ENCODE data around the gene PHETA1. TPM values are rescaled to one million over a fixed set of nuclear protein-coding genes. Genes with fewer than 3 reads are reported as not detected.
"Not testable (repeated sequence)": the region's sequence is repeated elsewhere in the genome, so short reads cannot be mapped to it uniquely, and the experiment has no call there.

PHETA1 gene
- total RNA-seq, 1 donor from 2014 or later, result 28.6 TPM

DNA sequence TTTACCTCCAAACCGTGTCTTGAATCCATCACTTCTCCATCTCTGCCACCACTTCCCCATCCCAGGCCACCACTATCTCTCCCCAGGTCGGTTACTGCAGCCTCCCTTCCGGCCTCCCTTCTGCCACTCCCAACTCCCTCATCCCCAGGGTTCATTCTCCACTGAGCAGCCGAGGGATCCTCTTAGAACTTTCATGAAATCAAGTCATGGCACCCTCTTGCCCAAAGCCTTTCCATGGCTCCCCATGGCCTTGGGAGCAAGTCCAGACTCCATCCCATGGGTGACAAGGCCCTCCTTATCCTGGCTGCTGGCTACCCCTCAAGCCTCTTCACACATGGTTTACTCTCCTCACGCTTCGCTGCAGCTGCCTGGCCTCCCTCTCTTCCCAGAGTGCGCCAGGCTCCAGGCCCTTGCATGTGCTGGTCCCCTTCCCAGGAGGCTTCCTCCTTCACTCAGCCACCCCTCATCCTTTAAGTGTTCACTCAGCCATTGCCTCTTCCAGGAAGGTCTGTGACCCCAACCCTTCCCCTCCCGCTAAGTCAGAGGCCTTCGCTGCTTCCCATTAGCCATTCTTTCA, 18.9 kb upstream of the PHETA1 start:
- DNase-seq (no peak), ATAC-seq (no peak)
- intact Hi-C loops (cut with micrococcal nuclease), result no loop called here

DNA sequence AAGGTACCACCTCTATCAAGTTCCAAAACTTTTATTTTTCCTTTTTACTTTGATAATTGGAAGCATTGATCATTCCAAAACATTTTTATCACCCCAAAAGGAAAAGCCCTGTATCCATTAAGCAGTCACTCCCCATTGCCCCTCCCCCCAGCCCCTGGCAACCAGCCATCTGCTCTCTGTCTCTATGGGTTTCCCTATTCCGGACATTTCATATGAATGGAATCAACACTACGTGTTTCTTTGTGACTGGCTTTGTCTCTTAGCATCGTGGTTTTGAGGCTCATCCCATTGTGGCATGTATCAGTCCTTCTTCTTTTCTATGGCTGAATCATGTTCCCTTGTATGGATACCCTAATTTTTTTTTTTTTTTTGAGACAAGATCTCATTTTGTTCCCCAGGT, 18.0 kb upstream of the PHETA1 start:
- DNase-seq (peak; percentile 47), ATAC-seq (no peak)
- intact Hi-C loops (cut with micrococcal nuclease), result no loop called here

DNA sequence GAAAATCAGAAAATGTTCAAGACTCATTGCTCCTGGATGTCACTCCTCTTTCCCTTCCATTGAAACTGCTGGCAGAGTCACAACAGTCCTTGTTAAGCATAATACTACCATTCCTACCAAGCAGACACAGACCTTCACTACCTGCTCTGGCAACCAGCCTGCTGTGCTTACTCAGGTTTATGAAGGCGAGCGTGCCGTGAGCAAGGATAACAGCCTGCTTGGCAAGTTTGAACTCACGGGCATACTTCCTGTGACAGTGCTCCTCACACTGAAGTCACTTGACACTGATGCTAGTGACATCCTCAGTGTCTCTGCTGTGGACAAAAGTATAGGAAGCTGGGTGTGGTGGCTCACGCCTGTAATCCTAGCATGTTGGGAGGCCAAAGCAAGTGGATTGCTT, 15.7 kb upstream of the PHETA1 start:
- ATAC-seq (no peak), DNase-seq (no peak)
- intact Hi-C loops (cut with micrococcal nuclease), result no loop called here

DNA sequence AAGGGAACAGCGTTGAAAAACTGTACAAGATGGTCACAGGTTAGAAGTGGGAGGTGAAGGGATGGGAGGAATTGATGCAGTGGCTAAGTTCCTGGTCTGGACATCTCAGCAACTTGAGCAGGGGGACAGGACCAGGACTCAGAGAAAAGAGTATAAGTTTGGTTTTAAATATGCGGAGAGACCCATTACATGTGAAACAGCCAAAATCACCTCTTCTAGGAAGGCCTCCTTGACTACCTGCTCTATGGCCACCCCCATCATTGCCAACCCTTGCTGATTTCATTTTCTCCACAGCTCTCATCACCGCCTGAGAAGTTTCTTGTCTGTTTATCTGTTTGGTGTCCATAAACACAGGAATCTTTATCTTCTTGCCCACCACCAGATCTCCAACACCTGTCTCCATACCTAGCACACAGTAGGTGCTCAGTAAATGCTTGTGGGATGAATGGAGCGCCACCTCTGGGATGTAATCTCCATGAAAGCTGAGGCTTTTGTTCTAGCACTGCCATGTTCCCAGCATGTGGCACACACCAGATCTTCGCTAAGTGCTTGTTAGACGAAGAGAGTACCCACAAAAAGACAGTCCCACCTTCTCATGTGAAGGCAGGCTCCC, 11.2 kb upstream of the PHETA1 start:
- ATAC-seq (no peak), DNase-seq (no peak)
- intact Hi-C loops (cut with micrococcal nuclease), result no loop called here

DNA sequence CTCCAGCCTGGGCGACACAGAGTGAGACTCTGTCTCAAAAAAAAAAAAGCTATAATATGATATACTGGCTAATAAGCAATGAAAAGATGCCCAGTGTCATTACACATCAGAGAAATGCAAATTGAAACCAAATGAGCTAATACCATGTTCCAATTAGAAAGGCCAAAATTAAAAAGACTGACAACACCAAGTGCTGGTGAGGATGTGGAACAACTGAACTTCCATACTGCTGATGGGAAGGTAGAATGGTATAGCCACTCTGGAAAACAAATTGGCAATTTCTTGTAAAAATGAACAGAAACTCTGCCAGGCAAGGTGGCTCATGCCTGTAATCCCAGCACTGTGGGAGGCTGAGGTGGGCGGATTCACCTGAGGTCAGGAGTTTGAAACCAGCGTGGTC, 8.5 kb upstream of the PHETA1 start:
- ATAC-seq, result no peak
- DNase-seq, result no peak
- intact Hi-C loops (cut with micrococcal nuclease), result no loop called here

DNA sequence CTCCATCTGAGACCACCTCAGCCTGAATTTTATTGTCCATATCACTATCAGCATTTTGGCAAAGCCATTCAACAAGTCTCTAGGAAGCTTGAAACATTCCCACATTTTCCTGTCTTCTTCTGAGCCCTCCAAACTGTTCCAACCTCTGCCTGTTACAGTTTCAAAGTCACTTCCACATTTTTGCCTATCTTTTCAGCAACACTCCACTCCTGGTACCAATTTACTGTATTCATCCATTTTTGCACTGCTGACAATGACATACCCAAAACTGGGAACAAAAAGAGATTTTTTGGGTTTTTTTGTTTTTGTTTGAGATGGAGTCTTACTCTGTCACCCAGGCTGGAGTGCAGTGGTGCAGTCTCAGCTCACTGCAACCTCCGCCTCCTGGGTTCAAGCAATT, 4.3 kb upstream of the PHETA1 start:
- intact Hi-C loops (cut with micrococcal nuclease); ATAC-seq; DNase-seq: not testable (repeated sequence)

DNA sequence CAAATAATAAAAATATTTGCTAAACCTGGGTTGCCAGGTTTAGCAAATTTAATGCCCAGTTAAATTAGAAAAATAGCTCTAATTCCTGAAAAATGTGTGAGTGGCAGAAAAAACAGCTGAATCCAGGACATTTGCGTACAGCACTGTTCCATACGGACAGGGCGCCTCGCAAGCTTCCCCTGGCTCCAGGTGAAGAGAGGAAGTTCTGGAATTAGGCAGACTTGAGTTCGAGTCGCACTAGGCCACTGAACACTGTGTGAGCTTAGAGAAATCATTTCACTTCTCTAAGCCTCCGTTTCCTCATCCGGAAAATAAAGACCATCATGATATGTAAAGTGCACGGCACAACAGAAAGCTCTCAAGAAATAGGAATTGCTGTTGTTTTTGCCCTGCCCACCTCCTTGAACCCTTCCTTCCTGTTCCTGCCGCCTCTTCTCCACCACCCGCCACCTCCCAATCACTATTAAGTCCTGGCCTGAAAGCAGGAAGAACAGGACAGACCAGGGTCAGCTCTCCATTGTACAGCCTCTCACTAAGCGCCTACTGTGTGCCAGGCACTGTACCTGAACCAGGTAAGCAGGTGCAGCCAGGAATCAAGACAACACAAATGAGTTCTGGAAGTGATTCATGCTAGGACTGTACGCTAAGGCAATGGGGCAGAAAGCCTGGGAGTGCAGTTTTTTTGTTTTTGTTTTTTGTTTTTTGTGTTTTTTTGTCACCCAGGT, 763 bp upstream of the PHETA1 start:
- DNase-seq (no peak), ATAC-seq (no peak)
- intact Hi-C loops (cut with micrococcal nuclease), result no loop called here

DNA sequence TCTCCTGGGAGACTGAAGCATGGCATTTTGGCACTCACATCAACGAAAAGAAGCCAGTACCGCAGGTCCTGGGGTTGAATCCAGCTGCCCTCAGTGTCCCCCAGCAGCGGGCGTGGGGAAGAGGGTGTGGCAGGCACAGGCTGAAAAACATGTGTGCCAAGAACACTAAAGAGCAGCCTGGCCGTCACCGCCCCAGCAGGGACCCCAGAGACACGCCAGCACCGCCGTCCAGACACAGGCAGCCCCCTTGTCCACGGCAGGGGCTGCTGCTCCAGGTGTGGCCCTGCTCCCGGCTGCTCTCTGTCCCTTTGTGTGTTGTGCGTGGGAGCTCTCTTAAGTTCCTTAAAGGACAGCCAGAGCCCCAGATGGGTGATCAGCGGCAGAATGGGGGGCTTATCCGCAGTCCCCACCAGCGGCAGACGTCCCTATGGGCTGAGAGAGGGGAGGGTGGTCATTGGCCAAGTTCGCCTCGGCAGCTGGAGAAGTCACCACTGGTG, 556 bp downstream of the PHETA1 start:
- ATAC-seq (peak; percentile 42), DNase-seq (peak; percentile 57)
- intact Hi-C loops (cut with micrococcal nuclease), result no loop called here

DNA sequence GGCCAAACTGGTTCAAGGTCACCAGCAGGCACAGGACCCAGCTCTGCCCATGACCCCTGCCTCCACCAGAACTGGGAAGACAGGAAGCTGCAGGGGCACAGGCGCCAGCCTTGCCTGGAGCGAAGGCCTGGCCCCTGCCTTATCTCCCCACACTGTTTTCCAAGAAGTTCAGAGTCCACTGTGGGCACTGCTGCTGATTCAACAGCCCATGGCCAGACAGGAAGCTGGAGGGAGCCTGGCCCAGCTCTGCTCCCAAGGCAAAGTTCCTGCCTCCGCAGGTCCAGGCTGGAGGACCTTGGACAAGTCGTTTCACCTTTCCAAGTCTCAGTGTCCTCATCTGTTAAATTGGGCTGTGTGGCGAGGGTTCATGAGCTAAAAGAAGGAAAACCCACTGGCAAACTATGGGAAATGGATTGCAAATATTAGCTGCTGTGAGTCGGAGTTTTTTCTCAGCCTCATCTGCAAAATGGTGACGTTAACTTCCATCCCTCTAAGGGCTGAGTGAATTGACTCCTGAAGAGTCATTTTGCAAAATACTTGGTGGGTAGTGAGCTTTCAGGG, 1.2 kb downstream of the PHETA1 start:
- intact Hi-C loops (cut with micrococcal nuclease), result no loop called here
- DNase-seq (peak; percentile 39), ATAC-seq (peak; percentile 8)

DNA sequence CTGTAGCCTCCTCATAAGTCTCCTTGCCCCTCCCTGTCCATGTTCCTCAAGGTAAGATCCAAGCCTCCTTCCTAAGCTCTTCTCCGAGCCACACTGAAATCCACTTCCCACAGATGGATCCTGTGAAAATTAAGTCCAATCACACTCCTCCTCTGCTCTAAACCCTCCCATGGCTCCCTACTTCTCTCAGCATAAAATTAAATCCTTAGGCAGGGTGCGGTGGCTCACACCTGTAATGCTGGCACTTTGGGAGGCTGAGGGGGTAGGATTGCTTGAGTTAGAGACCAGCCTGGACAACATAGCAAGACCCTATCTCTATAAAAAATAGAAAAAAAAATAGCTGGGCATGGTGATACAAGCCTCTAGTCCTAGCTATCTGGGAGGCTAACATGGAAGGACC, 2.3 kb downstream of the PHETA1 start:
- DNase-seq, result no peak
- intact Hi-C loops (cut with micrococcal nuclease), result no loop called here
- ATAC-seq, result no peak

DNA sequence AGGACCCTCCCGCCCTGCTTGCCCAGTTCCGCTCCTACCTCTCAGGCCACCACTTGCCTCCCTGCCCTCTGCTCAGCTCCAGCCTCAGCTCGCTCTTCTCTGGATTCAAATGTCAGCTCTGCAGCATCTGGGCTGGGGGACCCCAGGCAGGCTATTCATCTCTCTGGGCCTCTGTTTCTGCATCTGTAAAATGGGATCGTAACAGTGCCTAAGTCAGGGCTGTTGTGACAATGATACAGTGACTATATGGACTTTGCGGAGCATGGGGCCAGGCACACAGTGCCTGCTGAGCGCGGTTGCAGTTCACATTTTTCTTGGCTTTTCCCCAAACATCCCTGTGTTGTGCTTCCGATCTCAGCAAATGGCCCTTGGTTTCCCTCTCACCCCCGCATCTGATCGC, 2.8 kb downstream of the PHETA1 start:
- intact Hi-C loops (cut with micrococcal nuclease), result no loop called here
- DNase-seq (no peak), ATAC-seq (no peak)

DNA sequence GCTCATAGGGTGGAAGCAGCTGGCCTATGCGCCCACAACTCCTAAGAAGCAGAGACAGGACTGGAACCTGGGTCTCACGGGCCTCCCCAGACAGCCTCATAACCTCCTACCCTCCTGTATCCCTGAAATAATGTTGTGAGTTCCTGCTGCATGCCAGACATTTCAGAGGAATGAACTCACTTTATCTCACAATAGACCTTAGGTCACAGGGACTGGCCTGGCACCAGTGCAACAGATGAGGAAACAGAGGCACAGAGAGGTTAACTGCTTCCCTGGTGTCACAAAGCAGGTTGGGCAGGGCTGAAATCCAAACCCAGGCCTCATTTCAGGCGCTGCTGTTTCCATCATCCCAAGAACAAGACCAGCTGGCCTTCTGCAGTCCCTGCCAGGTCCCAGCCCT, 5.3 kb downstream of the PHETA1 start:
- peak; percentile 19 for ATAC-seq
- DNase-seq, result peak; percentile 37
- intact Hi-C loops (cut with micrococcal nuclease), result no loop called here

DNA sequence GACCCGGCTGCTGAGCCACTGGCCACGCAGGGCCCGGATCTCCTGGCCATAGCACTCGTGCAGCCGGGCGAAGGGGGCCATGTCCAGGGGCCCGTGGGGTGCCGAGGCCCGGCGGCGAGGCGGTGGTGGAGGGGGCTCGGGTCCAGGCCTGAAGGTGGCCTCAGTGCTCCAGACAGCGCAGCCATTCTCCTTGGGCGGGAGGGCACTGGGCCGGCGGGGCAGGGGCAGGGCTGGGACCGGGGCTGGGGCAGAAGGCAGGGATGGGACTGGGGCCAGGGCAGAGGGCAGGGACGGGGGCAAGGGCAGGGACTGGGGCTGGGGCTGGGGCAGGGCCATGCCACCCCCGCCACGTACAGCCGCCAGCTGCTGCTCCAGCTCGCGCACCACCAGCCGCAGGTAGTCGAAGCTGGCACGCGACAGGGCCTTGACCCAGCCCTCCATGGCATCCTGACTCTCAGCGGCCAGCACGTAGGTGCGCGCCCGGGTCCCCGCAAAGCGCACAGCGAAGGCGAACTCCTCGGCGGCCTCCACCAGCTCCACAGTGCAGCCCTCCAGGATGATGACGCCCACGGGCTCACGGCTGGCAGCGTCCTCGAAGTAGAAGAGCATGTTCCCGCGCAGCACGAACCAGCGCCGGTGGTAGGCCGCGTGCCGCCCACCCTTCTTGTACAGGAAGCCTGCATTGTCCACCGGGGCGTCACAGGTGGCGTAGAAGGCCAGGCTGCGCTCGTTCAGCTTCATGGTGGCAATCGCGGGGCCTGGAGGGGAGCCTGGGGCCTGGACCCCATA, 6.0 kb downstream of the PHETA1 start:
- intact Hi-C loops (cut with micrococcal nuclease), result no loop called here
- DNase-seq (peak; percentile 35), ATAC-seq (peak; percentile 1)

DNA sequence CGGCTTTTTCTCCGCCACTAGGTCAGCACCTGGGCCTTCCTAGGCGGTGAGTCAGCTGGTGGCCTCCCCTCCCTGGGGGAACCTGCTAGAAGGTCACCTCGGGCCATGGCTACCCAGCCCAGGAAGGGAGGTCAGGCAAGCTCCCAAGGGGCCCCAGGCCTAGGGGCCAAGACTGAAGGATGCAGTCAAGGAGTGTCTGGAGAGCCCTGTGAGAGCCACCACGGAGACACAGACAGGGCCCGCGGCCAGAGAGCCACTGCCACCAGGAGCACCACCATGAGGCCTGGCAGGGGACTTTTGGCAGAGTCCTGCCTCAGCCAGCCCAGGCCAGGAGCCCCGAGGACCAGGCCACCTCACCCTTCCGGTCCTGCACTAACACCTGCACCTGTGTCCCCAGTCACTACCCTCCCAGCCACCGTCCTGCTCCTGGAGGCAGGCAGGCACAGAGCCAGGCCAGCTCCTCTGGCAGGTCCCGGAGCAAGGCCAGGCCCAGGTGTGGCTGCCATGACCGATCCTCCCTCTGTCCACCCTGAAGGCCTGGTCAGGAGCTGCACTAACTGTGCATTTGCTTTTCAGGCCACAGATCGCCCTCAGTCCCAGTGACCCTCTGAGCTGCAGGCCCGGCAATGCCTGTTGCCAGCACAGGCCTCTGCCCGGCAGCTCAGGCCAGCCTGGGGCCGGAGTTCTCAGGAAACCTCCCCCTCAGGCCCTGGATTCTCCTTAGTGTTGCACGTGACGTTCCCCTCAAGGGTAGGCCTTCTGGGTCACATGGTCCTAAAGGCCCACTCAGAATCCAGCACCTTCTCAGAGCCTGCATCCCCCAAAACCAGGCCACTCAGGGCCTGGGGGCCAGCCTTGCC, 6.9 kb downstream of the PHETA1 start:
- DNase-seq (peak; percentile 64), ATAC-seq (peak; percentile 32)
- intact Hi-C loops (cut with micrococcal nuclease), result no loop called here

DNA sequence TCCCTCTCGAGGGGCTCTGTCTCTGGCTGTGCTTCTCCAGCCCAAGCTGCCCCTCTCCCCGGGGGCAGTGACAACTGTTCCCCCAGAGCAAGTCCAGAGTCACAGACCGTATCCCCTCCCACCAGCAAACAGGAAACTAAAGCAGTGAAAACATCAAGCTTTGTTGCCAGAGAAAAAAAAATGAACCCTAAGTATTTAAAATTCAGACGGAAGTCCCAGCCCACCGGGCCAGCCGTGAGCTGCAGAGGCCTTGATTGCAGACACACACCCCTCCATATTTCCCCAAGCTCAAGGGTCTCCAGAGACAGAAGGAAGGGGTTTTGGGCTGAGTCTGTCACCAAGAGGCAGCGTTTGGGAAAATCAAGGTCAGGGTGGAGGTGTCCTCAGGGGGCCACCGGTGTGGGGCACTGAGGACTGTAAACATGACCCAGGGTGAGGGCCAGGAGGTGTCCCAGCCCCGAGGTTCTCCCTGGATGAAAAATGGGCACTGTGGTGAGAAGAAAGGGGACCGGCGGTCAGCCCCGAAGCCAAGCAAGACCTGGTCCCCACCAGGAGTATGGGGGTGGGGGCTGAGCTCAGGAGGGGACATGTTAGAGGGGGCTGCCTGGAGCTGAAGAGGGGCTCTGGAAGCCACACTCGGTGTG, 7.7 kb downstream of the PHETA1 start:
- no peak for DNase-seq
- ATAC-seq, result no peak
- intact Hi-C loops (cut with micrococcal nuclease), result no loop called here

DNA sequence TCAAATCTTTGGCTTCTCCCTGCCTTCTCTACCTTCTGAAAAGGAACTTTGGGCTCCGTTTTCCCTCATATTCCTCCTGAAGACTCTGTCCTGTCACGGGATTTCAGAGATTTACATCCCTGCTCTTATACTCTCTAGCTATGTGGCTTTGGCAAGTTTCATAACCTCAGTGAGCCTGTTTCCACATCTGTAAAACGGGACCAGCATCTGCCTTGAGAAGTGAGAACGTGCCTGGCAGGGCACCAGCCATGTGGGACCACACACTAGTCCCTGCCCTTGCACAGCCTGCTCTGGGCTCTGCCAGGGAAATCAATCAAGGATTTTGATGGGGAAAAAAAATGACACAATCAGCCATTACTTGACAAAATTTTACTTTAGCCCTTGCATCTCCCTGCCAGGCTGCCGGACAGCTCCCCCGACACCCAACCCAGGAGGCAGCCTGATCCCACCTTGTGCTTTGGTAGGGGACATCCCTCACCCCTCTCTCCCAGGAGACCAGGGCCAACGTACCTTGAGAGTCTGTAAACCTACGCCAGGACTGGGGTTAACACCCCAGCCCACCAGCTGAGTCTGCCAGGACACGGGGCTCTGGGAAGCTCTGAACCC, 8.5 kb downstream of the PHETA1 start:
- ATAC-seq, result no peak
- intact Hi-C loops (cut with micrococcal nuclease), result no loop called here
- no peak for DNase-seq

DNA sequence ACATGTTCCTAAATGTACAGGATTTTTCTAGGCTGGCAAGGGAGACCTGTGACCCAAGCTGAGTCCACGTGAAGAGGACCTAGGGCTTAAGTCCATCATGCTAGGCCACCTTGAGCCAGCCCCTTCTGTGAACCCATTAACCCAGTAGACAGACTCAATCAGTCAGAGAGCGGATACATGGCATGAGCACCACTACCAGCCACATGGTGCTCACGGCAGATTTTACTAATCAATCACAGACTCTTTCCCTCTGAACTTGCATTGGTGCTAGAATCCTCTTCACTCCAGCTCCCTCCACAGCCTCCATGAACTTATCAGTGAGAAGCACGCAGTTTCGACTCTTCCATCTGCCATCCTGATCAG, 9.0 kb downstream of the PHETA1 start:
- intact Hi-C loops (cut with micrococcal nuclease), result no loop called here
- DNase-seq, result no peak
- ATAC-seq, result no peak
